GM18499 (cell line): ENCODE measurements around the gene CTIF.

Source experiments
- ATAC-seq: cut with Tn5 transposase; IDR thresholded peaks from one replicate; pipeline ENCODE4 v1.9.1; 2021; ENCODE audit warnings: moderate number of reproducible peaks; ENCODE audit not compliant: insufficient read depth, unreplicated experiment

Gene CTIF

DNA sequence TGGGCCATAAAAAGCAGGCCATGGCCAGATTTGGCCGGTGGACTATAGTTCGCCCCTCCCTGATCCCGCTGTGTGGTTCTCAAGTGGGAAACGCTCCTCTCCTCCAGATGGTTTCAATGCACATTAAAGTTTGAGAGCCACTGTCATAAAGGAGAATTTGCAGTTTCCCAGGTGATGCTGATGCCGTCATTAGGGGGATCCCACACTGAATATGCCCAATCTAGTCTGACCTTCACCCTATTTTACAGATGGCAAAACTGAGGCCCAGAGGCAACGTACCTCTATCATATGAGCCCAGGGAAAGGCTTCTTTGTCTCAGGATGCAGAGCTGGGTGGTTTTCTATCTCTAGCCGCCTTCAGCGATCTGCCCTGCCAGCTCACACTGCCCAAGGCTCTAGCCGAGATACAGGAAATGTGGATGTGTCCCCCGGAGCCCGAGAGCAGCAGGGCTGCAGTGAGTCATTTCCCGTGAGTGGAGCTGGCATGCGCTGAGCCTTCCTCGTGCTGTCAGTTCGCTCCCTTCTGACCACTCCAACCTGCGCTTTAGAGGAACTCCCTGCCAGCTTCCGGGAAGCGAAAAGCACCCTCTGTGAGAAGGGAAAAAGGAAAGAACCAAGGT lies 295.7 kb downstream of the CTIF start:
- ATAC-seq: no peak

DNA sequence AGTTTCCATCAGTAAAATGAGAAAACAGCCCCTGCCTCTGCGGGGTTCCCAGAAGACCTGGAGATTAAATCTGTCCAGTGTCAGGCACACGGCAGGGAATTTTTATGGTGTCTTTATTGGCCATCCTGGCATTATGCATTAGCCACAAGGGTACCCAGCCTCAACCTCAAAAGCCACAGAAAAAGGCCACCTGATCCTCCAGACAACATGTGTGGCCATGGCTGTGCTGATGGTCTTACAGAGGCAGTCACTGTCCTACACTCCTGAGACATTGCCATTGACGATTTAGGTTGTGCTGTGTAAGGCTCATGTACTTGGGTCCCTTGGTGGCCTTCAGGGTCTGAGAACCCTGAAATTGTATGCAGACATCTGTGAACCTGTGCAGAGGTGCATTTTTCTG lies 296.3 kb downstream of the CTIF start:
- no peak for ATAC-seq

GRCh38 chr18:48835745-48836170 lies 296.9 kb downstream of the CTIF start:
- ATAC-seq: no peak

- no peak for ATAC-seq
These were observed 297.5 kb downstream of the CTIF start for GRCh38 chr18:48836231-48836805.

DNA sequence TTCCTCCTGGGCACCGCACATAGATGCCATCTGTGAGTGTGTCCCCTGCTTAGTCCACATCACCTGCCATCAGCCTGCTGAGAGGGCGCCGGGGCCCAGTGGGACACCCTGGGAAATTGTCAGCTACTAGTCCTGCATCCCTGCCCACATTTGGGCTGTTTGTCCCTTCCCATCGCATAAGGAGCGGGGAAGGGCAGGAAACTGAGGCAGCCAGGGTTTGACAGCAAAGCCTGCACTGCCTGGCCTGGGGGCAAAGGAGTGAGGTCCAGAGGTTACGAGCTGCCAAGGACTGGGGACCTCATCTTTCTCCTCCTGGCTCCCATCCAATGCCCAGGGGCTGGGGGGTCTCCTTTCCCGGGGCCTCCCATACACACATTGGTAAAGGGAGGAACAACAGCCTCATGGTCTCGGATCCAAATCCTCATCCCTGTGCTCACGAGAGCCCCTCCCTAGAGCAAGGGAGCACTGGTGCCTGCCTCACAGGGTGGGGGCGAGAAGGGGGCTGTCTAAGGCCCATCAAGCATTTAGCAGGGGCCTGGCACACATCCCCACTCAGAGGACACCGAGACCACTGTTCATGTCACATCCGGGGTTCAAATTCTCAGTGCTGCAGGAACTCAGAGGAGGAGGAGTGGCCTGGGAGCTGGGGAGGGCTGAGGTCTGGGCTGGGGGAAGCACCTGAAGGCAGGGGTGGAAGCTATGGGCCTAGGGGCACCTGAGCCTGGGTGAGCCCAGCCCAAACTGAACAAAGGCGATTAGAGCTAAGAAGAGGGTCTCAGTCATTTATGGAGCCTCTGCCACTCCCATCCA lies 298.2 kb downstream of the CTIF start:
- ATAC-seq: no peak

DNA sequence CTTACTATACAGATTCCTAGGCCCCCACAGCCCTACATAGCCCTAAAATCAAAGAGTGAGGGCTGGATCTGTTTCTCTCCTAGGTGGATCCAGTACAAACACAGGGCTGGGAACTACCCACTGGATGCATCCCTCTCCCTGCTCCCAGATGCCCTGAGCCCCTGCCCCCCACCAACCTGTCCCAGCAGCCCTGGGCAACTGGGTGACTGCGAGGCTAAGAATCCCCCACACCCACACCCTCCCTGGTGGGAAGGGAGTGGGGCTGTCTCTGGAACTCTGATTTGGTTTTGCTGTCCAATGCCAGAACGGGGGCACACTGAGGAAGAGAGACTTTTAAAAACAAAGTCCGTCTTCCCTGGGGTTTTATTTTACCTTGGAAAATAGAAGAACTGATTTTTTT lies 298.8 kb downstream of the CTIF start:
- ATAC-seq: no peak

- ATAC-seq: no peak
These were observed 299.4 kb downstream of the CTIF start for GRCh38 chr18:48838166-48838775.

- no peak for ATAC-seq
These were observed 300.3 kb downstream of the CTIF start for GRCh38 chr18:48838921-48839818.

GRCh38 chr18:48839819-48840490 lies 301.1 kb downstream of the CTIF start:
- ATAC-seq: no peak

GRCh38 chr18:48840491-48840877 lies 301.7 kb downstream of the CTIF start:
- no peak for ATAC-seq

DNA sequence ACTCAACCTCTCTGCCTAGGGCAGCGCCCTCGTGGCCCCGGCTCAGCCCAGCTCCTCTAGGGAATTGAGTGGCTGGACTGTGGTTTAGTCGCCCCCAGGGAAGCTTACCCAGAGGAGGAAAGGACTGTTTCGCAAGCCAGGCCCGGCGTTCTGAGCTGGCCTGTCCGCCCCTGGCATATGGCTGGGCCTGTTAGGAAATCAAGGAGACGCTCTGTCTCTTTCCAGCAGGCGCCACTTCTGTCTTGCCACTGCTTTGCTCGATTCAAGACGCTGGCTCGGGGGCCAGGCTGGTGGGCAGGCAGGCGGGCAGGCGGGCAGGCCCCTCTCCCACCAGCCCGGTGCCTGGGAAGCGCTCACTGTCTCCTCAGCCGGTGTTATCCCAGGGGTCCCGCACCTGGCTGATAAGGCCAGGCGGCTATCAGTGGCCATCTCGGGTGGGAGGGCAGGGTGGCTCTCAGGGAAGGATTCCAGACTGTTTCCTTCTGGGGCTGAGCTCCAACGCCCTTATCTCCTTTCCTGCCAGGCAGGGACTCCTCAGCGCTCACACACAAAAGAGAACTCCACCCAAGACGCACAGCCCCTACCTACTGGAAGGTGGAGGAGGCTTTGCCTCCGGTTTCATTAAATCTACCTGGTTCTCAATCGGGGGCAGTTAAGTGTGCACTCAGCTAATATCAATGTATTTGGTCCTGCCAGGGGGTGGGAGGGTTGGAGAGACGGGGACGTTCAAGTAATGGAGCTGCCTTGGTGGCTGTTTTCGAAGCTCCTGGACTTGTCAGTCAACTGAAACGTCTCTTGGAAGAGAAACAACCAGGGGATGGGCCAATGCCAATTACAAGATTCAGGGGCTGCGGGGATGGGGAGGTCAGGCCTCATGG lies 302.8 kb downstream of the CTIF start:
- no peak for ATAC-seq

- no peak for ATAC-seq
These were observed 303.6 kb downstream of the CTIF start for GRCh38 chr18:48842259-48843061.

DNA sequence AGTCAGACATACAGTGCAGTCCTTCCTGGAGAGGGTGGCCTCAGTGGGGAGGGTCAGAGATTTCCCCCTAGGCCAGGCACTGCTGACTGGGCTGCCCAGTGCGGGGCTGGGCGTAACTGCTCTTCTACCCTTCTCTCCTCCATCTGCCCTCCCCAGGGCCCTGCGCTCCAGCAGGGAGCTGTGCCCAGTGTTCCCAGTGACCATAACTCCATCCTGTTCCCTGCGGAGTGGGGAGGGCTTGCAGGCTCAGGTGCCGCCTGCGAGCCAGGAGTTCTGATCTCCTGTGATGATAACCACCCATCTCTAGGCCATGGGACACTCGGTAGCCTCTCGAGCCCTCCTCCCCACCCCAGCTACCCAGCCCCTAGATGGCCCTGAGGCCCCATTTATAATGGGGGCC lies 304.3 kb downstream of the CTIF start:
- no peak for ATAC-seq

DNA sequence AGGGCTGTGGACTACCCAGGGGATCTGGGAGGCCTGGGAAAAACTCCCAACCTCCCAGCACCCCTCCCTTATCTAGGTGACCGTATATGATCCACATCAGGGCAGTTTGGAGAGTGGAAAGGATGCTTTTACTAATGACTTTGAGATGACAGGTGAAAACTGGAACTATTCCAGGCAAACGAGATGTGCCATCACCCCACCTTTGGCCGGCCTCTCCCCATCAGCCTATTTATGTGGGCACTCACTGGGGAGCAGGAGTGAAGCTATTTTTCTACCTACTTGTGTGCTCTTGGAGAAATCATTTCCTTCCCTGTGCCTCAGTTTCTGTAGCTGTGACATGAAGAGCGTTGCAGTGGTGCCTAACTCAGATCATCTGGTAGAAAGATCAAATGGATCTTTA lies 304.8 kb downstream of the CTIF start:
- no peak for ATAC-seq

DNA sequence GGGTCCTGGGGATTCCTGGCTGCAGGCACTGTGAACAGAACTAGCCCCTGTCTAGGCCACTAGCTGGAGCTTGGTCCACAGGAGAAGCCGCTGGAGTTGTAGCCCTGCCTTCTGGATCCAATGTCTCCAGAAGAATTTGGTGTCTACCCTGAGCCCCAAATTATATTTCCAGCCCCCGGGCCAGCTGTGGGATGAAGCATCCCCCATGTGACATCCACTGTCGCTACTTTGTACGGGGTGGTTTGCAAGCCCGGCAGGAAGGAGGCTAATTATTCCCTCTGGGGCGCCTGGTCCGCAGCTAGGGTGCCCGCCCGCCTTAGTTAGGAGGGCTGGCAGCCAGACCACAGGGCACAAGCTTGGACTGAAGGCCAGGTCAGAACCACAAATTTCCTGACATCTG lies 305.4 kb downstream of the CTIF start:
- no peak for ATAC-seq

- no peak for ATAC-seq
These were observed 306.3 kb downstream of the CTIF start for GRCh38 chr18:48845174-48845573.

GRCh38 chr18:48846423-48846932 lies 307.6 kb downstream of the CTIF start:
- no peak for ATAC-seq
